ENCODE data around the gene SLCO2A1.

SLCO2A1 gene

DNA sequence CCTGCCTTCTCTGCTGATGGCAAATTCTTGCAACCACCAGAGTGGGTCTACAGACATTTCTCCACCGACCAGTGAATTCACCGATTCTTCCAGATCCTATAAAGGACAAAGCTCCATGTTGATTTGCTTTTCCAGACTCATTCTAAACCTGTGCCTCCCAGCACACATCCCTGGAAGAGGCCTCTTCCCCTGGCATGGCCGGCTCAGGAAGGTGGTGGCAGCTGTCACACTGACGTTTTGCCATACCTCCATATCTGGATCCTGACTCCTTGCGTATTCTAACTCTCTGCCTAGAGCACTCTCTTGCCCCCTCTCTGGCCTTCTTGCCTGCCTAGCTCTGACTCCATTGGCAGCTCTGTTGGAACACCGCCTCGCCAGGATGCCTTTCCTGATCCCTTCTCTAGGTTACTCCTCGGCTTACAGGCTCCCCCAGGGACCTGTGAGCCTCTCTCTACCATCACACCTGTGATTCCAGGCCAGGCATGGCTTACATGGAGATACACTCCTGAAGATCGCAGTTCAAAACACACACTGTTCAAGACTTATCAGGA lies 31.0 kb downstream of the SLCO2A1 start:
- no peak for DNase-seq

DNA sequence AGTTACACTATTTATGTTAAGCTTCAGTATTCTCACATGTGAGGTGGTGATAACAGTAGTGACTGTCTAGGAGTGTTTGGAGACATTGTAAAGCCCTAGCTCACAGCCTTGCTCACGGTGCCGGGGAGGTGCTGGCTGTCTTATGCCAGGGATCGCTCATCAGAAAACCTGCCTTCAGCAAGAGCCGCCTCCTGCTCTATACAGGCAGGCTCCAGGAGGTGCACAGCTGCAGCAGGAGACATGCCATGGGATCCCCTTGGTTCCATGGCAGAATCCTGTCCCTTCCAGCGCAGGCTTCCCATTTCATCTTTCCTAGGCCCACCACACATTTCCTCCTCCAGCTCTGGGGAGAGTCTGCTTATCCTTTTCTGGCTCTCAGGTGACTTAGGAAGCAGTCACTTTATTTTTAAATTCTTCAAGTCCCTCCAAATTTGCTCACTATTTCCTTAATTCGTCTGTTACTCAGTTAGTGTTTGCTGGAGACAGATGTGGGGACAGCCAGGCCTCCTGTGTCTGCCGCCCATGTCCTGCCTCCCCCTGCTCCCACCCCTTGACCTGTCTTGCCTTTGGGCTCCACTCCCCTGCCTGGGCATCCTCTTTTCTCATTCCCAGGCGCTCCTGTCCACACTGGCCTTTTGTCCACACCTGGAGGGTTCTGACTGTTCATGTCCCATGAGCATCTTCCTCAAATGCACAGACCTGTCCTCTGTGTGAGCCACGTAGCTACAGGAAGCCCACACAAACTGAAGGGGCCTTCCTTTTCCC lies 31.7 kb downstream of the SLCO2A1 start:
- no peak for DNase-seq

DNA sequence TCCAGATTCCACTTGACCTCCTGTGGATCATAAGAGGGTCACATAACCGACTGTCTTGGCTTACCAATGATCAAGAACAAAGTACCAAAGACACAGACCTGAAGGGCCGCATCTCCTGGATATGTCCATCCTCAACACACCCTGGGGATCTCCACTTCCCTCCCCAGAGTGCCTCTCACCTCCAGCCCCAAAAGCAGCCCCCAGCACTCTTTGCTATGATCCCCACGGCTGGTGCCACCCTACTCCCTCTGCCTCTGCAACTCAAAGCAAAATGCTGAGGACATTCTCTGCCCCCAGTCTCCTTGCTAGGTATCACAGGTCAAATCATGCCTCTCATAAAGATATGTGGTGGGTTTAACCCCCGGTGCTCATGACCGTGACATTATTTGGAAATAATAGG lies 32.7 kb downstream of the SLCO2A1 start:
- no peak for DNase-seq

DNA sequence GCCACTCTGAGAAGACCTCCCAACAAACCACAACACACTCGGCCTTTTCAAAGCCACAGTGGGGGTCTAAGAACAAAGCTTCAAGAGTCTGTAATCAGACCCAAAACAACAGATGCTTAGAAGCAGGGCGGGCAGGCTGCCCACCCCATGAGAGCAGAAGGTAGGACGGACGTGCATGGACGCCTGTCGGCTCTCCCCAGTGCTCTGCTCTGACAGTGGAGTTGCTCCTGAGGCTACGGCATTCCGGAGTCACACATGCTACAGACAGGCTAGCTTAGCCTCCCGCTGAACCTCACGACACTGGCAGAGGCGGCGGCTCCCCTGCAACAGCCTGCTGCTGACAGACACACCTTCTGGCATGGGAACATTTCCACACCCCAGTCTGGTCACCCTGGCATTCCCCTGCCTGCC lies 33.5 kb downstream of the SLCO2A1 start:
- DNase-seq = no peak

DNA sequence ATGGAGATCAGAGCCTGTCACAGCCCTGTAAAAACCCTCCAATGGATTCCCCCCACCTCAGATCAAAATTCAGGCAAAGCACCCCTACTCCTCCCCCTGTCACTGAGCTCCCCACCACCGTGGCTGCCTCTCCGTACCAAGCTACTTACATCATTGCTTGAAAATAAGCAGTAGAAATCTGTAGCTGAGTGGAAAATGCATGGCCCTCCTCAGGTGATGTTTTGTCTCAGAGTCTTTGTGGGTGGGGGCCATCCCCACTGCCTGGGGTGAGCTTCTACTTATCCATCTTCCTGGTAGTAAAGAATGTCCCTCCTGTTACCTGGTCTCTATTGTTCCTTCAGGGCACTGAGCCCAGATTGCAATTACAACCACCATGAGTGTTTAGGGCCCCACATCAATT lies 34.5 kb downstream of the SLCO2A1 start:
- no peak for DNase-seq

DNA sequence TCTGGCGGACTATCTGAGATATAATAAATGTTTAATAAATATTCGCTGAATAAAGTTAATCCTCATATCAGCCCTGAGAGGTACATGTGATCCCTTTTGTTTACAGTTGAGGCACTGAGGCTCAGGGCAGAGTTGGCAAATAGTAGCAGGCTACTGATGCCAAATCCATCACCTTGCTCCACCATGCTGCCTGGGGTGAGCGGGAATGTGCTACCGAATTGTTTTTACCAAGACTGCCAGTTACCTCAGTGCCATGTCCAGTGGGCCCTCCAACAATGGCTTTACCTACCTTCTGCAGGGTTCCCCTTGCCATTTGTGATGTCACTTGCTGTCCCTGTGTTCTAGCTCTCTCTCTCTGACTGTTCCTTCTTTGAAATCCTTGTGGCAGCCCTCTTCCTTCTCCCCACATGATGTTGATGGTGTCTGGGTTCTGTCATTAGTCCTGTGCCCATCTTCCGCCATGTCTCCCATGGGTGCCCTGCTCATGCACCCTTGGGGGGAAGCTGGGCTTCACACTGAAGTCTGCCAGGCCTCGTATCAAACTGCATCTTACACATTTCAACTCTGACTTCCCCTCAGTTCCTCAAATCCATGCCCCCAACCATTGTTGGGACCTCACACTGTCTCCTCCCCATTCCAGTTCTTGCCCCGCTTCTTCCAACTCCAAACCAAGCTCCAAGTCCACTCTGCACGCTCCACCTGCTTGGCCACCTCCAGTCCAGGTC lies 35.4 kb downstream of the SLCO2A1 start:
- DNase-seq = no peak

DNA sequence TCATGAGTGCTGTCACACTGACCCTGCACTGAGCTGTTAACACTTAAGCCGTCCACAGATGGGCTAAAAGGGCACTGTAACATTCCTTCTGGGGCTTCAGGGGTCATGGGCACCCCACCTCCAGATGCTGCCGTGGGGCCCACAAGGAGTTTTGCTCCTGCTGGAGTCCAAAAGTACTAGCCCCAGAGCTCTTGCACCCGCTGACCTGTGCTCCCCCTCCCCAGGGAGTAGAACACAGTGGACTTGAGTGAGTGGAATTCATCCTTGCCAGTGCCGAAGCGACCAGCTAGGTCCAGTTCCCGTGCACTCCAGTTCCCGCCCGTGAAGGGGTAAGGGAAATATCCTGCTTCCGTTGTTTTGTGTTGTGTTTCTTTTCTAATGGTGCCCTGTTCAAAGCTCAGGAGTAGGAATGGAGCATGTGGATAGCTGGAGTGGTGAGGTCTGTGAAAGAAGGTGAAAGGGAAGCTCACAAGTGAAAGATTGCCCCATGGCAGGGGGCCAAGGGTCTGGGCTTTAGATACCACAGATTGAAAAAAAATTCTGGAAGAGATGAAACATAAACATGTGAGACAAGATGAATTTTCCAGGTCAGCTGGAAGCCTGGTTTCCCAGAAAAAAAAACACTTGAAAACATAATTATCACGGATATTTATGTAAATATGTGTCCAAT lies 36.6 kb downstream of the SLCO2A1 start:
- no peak for DNase-seq

DNA sequence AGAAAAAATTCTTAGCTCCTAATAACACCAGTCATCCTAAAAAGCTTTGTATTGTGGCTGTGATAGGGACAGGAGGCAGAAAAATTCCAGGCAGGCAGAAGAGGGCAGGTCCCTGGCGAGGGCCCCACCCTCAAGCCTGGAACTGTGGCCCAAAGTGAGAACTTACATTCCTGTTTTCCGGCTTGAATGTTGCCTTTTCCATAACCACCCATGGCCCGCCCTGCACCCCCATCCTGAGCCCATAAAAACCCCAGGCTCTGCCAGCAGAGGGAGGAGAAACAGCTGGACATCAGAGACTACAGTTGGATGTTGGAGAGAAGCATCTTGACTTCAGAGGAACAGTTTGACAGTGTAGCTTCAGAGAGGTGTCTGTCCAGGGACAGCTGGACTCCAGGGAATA lies 37.3 kb downstream of the SLCO2A1 start:
- DNase-seq = no peak

DNA sequence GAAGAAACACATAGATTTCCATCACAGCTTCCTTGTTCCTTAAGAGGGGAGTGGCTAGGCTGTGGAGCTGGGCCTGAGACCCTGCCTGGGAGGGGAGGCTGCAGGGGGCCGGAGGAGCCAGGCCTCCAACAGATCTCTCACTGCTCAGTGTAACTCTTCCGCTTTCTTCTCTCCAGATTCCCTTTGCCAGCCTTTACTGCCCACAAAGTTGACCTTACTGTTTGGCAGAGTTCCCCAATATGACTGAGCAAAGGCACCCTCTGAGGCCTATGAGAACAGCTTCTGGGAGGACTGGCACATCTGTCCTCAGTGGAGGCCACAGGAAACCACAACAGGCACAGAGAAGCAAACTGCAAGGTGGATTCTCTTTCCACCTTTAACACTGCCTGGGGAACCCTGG lies 38.1 kb downstream of the SLCO2A1 start:
- DNase-seq = peak in 1 of 2 experiments; percentile 3

DNA sequence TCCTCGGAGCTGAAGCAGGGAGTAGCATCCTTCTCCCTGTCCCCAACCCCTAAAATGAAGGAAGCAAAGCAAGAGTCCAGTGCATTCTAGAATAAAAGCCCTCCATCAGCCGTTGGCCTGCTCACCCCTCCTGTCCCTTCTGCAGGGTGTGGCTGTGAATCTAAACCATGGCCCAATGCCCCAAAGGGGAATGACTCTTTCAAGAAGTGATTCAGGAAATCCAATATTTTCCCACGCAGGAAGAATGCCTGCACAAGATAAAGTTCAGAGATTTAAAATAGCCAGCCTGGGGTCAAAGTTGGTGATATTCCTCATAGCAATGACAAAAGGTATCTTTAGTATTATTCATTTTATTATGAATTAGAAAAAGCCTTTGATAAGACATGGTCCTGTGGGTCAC lies 38.5 kb downstream of the SLCO2A1 start:
- DNase-seq = no peak

DNA sequence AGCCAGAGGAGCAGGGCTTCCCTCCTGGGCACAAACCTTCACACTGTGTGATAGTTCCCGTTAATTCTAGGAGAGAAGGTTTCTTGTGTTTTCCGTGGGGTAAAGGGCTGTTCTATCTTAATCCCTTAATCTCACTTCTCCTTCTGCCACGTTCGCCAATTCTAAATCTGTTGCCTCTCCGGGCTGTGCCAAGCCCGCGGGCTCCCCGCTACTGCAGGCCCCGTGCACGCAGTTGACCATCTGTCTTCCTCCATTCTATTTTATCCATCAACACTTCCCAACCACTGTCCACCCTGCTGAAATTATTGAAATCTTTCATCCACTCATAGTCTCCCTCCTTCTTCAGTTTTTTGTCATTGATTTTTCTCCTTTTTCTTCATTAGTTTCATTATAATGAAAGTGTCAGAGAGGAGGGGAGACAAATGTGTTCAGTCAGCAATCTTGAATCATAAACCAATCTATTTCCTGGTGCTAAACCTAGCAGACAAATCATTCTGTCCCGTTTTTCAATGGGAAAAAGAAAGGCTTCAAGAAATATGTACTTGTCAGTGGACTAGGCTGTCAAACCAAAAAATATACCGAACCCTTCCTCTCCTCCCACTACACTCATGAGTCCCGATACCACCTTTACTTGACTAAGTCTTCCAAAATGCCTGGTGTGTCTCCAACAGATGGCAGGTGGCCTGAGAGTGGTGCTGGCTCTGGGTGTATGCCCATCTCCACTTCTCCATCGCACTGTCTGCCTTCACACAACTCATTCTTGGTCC lies 39.6 kb downstream of the SLCO2A1 start:
- no peak for DNase-seq

DNA sequence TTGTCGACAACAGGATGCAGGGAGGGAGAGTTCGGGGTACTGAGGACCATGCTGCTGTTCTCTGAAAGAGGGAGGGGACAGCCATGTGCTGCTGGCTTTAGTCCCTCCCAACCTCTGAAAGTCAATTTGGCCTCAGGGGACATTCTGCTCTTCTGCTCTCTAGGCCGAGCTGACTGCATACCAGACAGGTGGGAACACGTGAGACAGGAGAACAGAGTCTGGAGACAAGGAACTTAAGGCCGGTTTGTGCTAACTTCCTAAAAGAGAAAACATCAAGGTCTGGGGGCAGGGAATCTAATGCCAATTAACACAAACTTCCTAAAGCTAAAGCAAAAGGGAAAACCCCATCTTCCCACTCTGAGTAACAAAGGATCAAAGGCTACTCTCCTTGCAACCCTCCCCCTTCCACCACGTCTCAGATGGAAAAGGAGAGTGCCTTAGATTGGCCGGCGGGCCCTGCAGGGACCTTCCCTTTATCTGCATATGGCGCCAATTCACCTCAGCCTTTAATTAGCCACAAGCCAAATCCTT lies 41.0 kb downstream of the SLCO2A1 start:
- no peak for DNase-seq

DNA sequence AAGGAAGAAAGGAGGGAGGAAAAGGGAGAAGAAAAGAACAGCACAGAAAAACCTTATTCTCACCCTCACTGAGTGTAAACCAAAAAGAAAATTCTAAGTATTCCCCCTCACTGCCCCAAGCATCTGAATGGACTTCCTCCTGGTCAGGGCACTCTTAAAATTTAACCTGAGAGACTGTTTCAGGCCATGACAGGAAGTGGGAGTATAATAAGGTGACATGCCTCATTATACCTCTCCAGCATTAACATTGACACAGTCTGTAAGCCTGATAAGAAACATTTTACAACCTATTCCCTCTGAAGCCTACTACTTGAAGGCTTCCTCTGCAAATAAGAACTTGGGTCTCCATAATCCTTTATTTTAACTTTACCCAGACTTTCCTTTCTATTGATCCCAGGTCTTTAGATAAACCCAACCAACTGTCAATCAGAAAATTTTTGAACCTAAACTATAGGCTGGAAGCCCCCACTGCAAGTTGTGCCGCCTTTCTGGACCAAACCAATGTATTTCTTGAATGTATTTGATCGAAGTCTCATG lies 41.7 kb downstream of the SLCO2A1 start:
- DNase-seq = no peak

DNA sequence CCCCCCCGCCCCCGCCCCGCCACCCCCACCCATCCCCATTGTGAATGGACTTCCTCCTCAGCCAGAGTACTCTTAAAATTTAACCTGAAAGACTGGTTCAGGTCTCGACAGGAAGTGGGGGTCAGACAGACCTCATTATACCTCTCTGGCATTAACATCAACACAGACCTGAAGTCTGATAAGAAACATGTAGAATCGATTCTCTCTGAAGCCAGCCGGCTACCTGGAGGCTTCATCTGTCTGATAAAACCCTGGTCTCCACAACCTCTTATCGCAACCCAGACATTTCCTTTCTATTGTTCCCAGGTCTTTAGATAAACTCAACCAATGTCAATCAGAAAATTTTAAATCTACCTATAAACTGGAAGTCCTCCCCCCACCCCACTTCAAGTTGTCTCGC lies 42.6 kb downstream of the SLCO2A1 start:
- no peak for DNase-seq

DNA sequence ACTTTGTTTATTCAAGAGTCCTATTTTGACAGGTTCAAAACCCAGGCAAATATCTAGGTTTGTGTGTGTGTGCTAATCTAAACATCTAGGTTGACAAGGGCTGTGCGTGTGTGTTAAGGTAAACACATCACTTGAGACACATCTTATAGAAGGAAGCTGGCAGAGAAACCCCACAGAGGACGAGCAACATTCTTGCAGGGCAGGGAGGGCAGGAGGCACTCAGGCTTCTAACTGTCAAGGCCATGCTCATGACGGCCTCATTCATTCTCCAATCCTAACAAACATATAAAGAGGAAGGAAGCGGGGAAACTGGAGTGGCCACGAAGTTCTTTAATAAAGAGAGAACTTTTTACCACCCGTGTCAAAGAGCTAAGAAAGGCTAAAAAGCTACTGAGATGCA lies 43.4 kb downstream of the SLCO2A1 start:
- no peak for DNase-seq

DNA sequence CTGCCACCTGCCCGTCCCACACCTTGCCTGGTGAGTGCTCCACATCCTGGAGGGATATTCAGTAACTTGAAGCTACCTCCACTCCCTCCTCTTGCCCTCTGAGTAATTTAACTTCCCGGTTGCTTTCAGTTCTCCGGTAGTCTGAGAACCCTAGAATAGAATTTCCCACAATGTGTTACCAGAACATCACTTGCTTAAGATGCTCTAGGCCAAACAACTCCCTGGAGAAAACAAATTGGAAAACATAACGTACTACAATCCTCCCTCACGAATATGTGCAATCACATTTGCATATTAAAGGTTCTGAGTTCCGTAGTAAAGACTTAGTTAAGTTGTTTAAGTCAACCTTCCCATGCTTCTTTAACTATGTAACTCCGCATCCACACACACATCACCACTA lies 44.8 kb downstream of the SLCO2A1 start:
- DNase-seq = no peak

DNA sequence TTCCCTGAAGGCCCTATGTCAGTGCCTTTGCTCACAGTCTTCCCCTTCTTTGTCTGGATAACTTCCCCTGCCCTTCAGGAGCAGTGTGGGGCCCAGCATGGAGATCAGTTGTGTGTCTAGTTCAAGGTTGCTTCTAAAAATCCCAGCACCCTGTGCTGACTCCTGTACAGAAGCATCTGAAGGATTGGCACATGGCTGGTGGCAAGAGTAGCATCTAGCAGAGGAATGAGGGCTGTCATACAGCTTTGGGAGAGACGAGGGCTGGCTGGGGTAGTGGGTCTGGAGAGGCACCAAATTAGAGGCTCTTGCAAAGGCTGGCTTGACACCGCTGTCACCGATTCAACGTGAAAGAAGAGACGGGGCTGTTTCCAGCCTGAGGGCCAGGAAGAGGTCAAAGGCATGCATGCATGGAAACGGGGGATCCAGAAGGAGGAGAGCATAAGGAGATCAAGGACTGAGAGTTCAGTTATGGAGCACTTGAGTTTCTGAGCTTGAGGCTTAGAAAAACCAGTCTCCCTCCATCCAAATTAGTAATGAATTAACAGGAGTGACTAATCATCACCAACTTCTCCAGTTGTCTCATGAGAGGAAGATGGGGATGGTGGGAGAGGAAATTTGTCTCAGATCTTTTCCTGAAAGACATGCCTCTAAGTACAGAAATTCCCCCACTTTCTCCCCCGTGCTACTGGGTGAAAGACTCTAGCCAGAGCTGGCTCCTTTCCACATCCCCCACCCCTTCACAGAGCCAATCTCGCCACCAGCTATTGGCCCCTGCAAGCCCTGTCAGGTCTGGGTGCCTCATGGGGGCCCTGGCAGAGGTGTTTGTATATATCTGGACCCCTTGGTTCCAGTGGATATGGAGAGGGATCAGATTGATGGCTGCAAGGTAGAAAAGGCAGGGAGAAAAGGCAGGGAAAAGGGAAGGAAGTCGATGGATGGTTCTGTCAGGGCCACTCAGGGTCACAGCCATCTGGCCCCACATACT lies 45.9 kb downstream of the SLCO2A1 start:
- DNase-seq = no peak

DNA sequence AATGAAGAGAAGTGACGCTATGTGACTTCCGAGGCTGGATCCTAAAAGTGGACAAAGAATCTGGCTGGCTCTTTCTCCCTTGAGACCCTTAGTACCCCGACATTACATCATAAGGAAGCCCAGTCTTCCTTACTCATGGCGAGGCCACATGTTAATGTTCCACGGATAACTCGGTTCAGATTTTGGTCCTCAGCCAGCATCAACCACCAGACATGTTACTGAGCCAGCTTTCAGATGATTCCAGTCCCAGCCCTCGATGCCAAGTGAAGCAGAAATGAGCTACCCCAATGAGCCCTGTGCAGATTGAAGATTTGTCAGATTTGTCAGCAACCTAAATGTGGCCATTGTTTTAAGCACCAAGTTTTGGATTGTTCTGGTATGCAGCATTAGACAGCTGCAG lies 46.6 kb downstream of the SLCO2A1 start:
- DNase-seq = no peak

DNA sequence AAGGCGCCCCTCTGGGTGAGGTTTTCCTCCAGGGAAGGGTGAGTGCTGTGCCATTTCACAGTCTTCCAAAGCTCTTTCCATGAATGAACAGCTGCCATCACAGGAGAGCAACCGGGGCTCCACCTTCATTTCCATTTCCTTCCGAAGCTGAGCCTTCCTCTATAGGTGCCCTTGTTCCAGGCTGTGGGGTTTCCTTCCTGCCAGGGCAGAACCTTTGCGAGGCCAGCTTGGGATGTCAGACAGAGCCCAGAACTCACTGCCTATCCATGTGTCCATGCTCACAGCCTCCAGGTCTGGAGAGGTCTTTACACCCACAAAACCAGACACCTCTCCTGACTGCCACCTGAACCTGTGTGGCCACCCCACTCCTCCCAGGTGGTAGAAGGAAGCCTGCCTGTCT lies 49.2 kb downstream of the SLCO2A1 start:
- no peak for DNase-seq

DNA sequence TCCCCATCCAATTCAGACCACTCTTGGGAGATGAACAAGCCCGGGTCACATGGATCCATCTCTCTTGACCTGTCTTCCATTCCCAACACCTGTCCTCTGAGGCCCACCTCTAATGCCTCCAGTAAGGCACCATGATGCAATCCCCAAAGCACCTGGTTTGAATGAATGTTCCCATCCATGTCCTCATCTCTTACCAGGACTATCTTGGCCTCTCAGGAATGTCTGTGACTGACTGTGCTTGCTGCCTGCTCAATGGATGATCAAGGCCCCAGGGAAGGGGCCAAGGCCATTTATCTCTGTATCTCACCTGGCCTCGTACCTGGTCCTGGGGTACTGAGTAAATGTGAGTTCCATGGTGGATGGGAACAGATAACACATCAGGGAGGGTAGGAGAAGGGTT lies 49.7 kb downstream of the SLCO2A1 start:
- no peak for DNase-seq

DNA sequence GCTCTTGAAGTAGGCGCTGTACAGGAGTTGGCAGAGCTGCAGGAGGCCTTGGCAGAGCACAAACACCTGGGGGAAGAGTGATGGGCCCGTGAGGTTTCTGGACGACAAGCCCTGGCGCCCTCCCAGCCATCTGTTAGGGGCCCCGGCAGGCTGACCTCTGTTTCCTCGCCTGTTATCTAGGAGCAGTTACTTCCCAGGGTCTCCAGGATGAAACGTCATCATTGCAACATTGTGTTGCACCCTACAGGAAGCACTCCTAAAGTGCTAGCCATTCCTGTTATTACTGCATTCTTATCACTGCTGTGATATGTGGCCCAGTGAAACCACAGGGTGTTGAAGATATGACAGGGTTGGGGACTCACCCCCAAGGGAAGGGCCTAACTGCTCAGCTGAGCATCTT lies 50.2 kb downstream of the SLCO2A1 start:
- DNase-seq = no peak

Measured in activated T-cell treated with anti-CD3 and anti-CD28 coated beads, Interleukin-2, amount 50 U/mL, for 48 hours (primary cell).